ENCODE measurements around the gene ACYP1. TPM values are rescaled to one million over a fixed set of nuclear protein-coding genes. Genes with fewer than 3 reads are reported as not detected.
A peak's percentile ranks its signal among the peaks of the same experiment; 100 is the strongest.

The ACYP1 gene
- total and polyA plus RNA-seq, 9 of the 15 experiments (the other 6 are each of a cell fraction or from before 2014, with no cell fraction given): 19.9 to 113 (median 52.3) TPM

DNA sequence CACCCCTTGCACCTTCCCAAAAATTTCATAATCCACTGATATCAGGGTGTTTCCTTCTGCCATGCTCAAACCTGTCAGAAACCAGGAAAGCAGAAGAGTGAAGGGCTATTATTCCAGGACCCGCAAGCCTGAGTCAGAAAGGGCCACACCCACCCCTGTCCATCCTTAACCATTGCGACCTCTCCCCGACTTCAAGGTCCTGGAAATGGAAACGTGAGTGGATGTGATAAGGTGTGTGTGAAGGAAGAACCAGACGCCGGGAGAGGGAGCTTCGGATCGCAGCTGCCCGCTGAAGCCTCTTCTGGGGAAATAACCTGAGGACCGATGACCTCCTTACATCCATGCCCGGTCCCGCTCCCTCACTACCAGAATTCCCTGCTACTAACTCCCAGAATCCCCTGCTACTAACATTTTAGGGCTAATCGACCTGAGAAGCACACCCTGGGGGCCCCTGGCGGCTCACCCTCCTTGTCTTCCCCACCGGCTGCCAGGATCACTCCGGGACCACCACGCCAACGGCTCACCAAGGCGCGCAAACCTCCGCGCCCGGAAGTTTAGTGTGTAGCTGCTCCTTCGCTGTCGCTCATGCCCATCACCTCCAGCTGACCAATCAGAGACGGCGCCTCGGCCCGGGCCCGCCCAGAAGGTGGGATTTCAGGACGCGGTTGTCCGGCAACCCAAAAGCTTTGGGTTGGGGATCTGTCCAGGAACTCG, at the start of gene ACYP1 (continued):
- TF ChIP-seq RBM17 (IDR thresholded peaks at IDR 0.05; ENCODE audit: borderline replicate concordance, low read depth, low read length) (no peak), RFX7 (CRISPR knock-in tag; IDR thresholded peaks at IDR 0.05) (no peak), SP2 (IDR thresholded peaks at IDR 0.05; ENCODE audit: extremely low read depth, low read depth, low read length, poor library complexity, severe bottlenecking) (peak; percentile 79), POLR2A (conservative IDR thresholded peaks at IDR 0.05) (peak; percentile 75), ZNF589 (CRISPR knock-in tag; IDR thresholded peaks at IDR 0.05; ENCODE audit: low read depth) (no peak), POLR2AphosphoS2 (IDR thresholded peaks at IDR 0.05; ENCODE audit: low read length) (no peak), HLTF (IDR thresholded peaks at IDR 0.05) (no peak), MCM7 (IDR thresholded peaks at IDR 0.05) (no peak), ARHGAP35 (IDR thresholded peaks at IDR 0.05; ENCODE audit: partially characterized antibody) (no peak), PRMT5 (CRISPR knock-in tag; IDR thresholded peaks at IDR 0.05) (no peak), TCF3 (CRISPR knock-in tag; IDR thresholded peaks at IDR 0.05) (no peak), NFATC3 (IDR thresholded peaks at IDR 0.05) (no peak), NR2F6 (CRISPR knock-in tag; IDR thresholded peaks at IDR 0.05) (no peak), SRSF9 (IDR thresholded peaks at IDR 0.05; ENCODE audit: borderline replicate concordance, low read depth, low read length) (no peak), ARNT (IDR thresholded peaks at IDR 0.05) (no peak), FOXJ3 (CRISPR knock-in tag; IDR thresholded peaks at IDR 0.05) (no peak), ZNF274 (IDR thresholded peaks at IDR 0.05; ENCODE audit: borderline replicate concordance, low read depth, low read length) (no peak)
- TF ChIP-seq, protein P1, sequence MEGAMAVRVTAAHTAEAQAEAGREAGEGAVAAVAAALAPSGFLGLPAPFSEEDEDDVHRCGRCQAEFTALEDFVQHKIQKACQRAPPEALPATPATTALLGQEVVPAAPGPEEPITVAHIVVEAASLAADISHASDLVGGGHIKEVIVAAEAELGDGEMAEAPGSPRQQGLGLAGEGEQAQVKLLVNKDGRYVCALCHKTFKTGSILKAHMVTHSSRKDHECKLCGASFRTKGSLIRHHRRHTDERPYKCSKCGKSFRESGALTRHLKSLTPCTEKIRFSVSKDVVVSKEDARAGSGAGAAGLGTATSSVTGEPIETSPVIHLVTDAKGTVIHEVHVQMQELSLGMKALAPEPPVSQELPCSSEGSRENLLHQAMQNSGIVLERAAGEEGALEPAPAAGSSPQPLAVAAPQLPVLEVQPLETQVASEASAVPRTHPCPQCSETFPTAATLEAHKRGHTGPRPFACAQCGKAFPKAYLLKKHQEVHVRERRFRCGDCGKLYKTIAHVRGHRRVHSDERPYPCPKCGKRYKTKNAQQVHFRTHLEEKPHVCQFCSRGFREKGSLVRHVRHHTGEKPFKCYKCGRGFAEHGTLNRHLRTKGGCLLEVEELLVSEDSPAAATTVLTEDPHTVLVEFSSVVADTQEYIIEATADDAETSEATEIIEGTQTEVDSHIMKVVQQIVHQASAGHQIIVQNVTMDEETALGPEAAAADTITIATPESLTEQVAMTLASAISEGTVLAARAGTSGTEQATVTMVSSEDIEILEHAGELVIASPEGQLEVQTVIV (CRISPR knock-in tag; IDR thresholded peaks at IDR 0.05; ENCODE audit: borderline replicate concordance): no peak
- TF ChIP-seq, protein P2, sequence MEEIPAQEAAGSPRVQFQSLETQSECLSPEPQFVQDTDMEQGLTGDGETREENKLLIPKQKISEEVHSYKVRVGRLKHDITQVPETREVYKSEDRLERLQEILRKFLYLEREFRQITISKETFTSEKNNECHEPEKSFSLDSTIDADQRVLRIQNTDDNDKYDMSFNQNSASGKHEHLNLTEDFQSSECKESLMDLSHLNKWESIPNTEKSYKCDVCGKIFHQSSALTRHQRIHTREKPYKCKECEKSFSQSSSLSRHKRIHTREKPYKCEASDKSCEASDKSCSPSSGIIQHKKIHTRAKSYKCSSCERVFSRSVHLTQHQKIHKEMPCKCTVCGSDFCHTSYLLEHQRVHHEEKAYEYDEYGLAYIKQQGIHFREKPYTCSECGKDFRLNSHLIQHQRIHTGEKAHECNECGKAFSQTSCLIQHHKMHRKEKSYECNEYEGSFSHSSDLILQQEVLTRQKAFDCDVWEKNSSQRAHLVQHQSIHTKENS (CRISPR knock-in tag; IDR thresholded peaks at IDR 0.05): no peak
- TF ChIP-seq, protein P3, sequence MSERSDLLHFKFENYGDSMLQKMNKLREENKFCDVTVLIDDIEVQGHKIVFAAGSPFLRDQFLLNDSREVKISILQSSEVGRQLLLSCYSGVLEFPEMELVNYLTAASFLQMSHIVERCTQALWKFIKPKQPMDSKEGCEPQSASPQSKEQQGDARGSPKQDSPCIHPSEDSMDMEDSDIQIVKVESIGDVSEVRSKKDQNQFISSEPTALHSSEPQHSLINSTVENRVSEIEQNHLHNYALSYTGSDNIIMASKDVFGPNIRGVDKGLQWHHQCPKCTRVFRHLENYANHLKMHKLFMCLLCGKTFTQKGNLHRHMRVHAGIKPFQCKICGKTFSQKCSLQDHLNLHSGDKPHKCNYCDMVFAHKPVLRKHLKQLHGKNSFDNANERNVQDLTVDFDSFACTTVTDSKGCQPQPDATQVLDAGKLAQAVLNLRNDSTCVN (CRISPR knock-in tag; IDR thresholded peaks at IDR 0.05): no peak
- TF ChIP-seq, protein P4, sequence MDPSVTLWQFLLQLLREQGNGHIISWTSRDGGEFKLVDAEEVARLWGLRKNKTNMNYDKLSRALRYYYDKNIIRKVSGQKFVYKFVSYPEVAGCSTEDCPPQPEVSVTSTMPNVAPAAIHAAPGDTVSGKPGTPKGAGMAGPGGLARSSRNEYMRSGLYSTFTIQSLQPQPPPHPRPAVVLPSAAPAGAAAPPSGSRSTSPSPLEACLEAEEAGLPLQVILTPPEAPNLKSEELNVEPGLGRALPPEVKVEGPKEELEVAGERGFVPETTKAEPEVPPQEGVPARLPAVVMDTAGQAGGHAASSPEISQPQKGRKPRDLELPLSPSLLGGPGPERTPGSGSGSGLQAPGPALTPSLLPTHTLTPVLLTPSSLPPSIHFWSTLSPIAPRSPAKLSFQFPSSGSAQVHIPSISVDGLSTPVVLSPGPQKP (CRISPR knock-in tag; IDR thresholded peaks at IDR 0.05): no peak
- TF ChIP-seq, protein P5, sequence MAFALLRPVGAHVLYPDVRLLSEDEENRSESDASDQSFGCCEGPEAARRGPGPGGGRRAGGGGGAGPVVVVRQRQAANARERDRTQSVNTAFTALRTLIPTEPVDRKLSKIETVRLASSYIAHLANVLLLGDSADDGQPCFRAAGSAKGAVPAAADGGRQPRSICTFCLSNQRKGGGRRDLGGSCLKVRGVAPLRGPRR (CRISPR knock-in tag; IDR thresholded peaks at IDR 0.05): no peak
- TF ChIP-seq, protein P6, sequence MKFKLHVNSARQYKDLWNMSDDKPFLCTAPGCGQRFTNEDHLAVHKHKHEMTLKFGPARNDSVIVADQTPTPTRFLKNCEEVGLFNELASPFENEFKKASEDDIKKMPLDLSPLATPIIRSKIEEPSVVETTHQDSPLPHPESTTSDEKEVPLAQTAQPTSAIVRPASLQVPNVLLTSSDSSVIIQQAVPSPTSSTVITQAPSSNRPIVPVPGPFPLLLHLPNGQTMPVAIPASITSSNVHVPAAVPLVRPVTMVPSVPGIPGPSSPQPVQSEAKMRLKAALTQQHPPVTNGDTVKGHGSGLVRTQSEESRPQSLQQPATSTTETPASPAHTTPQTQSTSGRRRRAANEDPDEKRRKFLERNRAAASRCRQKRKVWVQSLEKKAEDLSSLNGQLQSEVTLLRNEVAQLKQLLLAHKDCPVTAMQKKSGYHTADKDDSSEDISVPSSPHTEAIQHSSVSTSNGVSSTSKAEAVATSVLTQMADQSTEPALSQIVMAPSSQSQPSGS (CRISPR knock-in tag; IDR thresholded peaks at IDR 0.05): no peak
